ENCODE data around the gene MLANA.

- no peak for TF ChIP-seq EP300 (conservative IDR thresholded peaks at IDR 0.05; ENCODE audit: poor library complexity, severe bottlenecking)
- no peak for TF ChIP-seq CTCF (IDR thresholded peaks at IDR 0.05; ENCODE audit: poor library complexity, severe bottlenecking)
- TF ChIP-seq EZH2 (IDR thresholded peaks at IDR 0.05; ENCODE audit: borderline replicate concordance, insufficient read depth, low read length, poor library complexity, severe bottlenecking): no peak
- TF ChIP-seq TAF1 (IDR thresholded peaks at IDR 0.05; ENCODE audit: low read depth): no peak
- TF ChIP-seq MXI1 (conservative IDR thresholded peaks at IDR 0.05; ENCODE audit: poor library complexity, severe bottlenecking): no peak
Observed at GRCh38 chr9:5846096-5846495, 44.6 kb upstream of the MLANA start.
